Testis (tissue), 3 donors: ENCODE results near the gene C16orf54. TPM values are rescaled to one million over a fixed set of nuclear protein-coding genes. Genes with fewer than 3 reads are reported as not detected.

Source experiments
- DNase-seq: peaks from one replicate; pipeline ENCODE4 v3.0.0-alpha.2; 2019
- H3K27ac ChIP-seq, 2 donors: fragments of 200-600 bp; sonication (generic); one replicate each; pipeline ENCODE4 v1.5.1; 2019
- H3K27me3 ChIP-seq: fragments of 200-600 bp; sonication (generic); one replicate; pipeline ENCODE4 v1.5.1; 2019
- H3K36me3 ChIP-seq: fragments of 200-600 bp; sonication (generic); one replicate; pipeline ENCODE4 v1.5.1; 2017; ENCODE audit warnings: low read depth; ENCODE audit errors: missing control alignments
- H3K4me1 ChIP-seq: fragments of 200-600 bp; sonication (generic); one replicate; pipeline ENCODE4 v1.5.1; 2019
- H3K4me3 ChIP-seq, 2 donors: fragments of 200-600 bp; sonication (generic); one replicate each; pipeline ENCODE4 v1.5.1; 2017 to 2019
- H3K9me3 ChIP-seq: fragments of 200-600 bp; sonication (generic); one replicate; pipeline ENCODE4 v1.5.1; 2017
- POLR2A ChIP-seq: fragments of 450-650 bp; IDR thresholded peaks from one replicate; pipeline ENCODE4 v1.6.1; 2017; ENCODE audit warnings: antibody characterized with exemption, mild to moderate bottlenecking, moderate library complexity
- WGBS, 2 donors: methylation state at CpG; one replicate each; pipeline ENCODE4 v1.1.5; 2018; 5-methylcytosine and 5-hydroxymethylcytosine counted together
- intact Hi-C: fragments of 100-400 bp; cut with DNase I; formaldehyde crosslinking; loops from one replicate; pipeline ENCODE4 v1.15.1; 2023; ENCODE audit warnings: low total_unique reads
- polyA plus RNA-seq: library from polyadenylated mRNA; stranded (reverse); fragments of 350-450 nt; fragmentation: Illumina TruSeq; extraction: RNeasy Lipid Tissue Mini Kit (QIAGEN cat#74804); gene quantifications from one replicate; pipeline ENCODE4 v1.2.3, GENCODE V29; 2014; ENCODE audit warnings: low read depth, low replicate concordance; ENCODE audit not compliant: insufficient read depth
- total RNA-seq, 2 donors: library from RNA; depleted of rRNA; stranded (reverse); fragments of >200 nt; gene quantifications; one replicate each; pipeline ENCODE4 v1.2.3, GENCODE V29; 2016
- TF ChIP-seq, protein P1 (sequence below), 3 experiments: fragments of 450-650 bp in 2 of 3; fragments of 200-600 bp in 1 of 3; sonication (generic) in 1 of 3; IDR thresholded peaks; one replicate each; pipeline ENCODE4 v1.5.1; 2016 to 2019; ENCODE audit warnings: antibody characterized with exemption in 3 of 3, mild to moderate bottlenecking in 2 of 3, moderate library complexity in 1 of 3

Gene C16orf54
- total and polyA plus RNA-seq, 3 donors from 2014 or later = 0.31 to 1.1 (median 0.79) TPM

DNA sequence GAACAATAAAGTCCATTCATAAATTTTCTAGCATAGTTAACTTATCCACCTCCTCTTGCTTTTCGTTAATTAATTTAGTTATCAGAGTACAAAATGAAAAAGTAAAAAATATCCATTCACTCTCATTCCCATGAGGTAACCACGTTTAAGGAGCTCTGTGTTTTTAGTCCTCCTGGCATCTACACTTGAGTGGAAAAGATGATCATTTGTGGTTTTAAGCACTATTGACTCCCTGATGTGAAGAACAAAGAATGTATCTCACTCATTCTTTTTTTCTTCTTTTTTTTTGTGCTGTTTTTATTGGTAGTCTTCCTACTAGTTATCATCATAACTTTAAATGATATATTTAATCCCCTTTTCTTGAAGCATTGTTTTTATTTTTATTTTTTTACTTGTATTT is 40.8 kb downstream of the C16orf54 start:
- no peak for TF ChIP-seq POLR2A
- TF ChIP-seq, protein P1, sequence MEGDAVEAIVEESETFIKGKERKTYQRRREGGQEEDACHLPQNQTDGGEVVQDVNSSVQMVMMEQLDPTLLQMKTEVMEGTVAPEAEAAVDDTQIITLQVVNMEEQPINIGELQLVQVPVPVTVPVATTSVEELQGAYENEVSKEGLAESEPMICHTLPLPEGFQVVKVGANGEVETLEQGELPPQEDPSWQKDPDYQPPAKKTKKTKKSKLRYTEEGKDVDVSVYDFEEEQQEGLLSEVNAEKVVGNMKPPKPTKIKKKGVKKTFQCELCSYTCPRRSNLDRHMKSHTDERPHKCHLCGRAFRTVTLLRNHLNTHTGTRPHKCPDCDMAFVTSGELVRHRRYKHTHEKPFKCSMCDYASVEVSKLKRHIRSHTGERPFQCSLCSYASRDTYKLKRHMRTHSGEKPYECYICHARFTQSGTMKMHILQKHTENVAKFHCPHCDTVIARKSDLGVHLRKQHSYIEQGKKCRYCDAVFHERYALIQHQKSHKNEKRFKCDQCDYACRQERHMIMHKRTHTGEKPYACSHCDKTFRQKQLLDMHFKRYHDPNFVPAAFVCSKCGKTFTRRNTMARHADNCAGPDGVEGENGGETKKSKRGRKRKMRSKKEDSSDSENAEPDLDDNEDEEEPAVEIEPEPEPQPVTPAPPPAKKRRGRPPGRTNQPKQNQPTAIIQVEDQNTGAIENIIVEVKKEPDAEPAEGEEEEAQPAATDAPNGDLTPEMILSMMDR (IDR thresholded peaks at IDR 0.05) = no peak
- H3K36me3 ChIP-seq = no peaks in the 10 kb centered on the region
- H3K4me1 ChIP-seq = no peaks in the 10 kb centered on the region
- 63 to 68% methylated on average over 2 of the region's 2 CpGs for WGBS, 2 donors
- no peak overlapping the region for H3K27ac ChIP-seq
- no peaks in the 10 kb centered on the region for H3K9me3 ChIP-seq
- no peaks in the 10 kb centered on the region for H3K27me3 ChIP-seq
- intact Hi-C loops = no loop called here
- no peak for DNase-seq
- H3K4me3 ChIP-seq = no peak overlapping the region

- TF ChIP-seq, protein P1 (IDR thresholded peaks at IDR 0.05) = no peak
- TF ChIP-seq POLR2A = no peak
- DNase-seq = no peak
- H3K9me3 ChIP-seq = no peaks in the 10 kb centered on the region
- intact Hi-C loops = no loop called here
- no peaks in the 10 kb centered on the region for H3K4me1 ChIP-seq
- WGBS, 2 donors = 70 to 80% methylated on average over 13 of the region's 13 CpGs
- H3K4me3 ChIP-seq = no peak overlapping the region
- no peaks in the 10 kb centered on the region for H3K36me3 ChIP-seq
- no peaks in the 10 kb centered on the region for H3K27me3 ChIP-seq
- no peak overlapping the region for H3K27ac ChIP-seq
Observed at GRCh38 chr16:29702269-29702668, 43.5 kb downstream of the C16orf54 start.

- no peaks in the 10 kb centered on the region for H3K27me3 ChIP-seq
- no peak overlapping the region for H3K4me3 ChIP-seq
- no peak for DNase-seq
- H3K36me3 ChIP-seq = no peaks in the 10 kb centered on the region
- H3K4me1 ChIP-seq = no peaks in the 10 kb centered on the region
- WGBS, 2 donors = 70 to 87% methylated on average over 4 to 5 of the region's 5 CpGs
- no peak for TF ChIP-seq POLR2A
- TF ChIP-seq, protein P1 (IDR thresholded peaks at IDR 0.05) = no peak
- intact Hi-C loops = no loop called here
- no peak overlapping the region for H3K27ac ChIP-seq
- H3K9me3 ChIP-seq = no peaks in the 10 kb centered on the region
Observed at GRCh38 chr16:29701214-29701555, 44.6 kb downstream of the C16orf54 start.

- WGBS, 2 donors = 34 to 41% methylated on average over 14 of the region's 14 CpGs
- no peak for TF ChIP-seq POLR2A
- TF ChIP-seq, protein P1 (IDR thresholded peaks at IDR 0.05) = peak; percentile 57 to 85 (median 79)
- H3K9me3 ChIP-seq = no peaks in the 10 kb centered on the region
- H3K27me3 ChIP-seq = no peaks in the 10 kb centered on the region
- no peak overlapping the region for H3K27ac ChIP-seq
- no peaks in the 10 kb centered on the region for H3K36me3 ChIP-seq
- DNase-seq = peak; percentile 72
- H3K4me3 ChIP-seq = no peak overlapping the region
- H3K4me1 ChIP-seq = no peaks in the 10 kb centered on the region
- intact Hi-C loops = no loop called here
Observed at GRCh38 chr16:29700253-29700987, 45.4 kb downstream of the C16orf54 start.
